GM12801 (cell line): Measurements from ENCODE around the gene MTMR12.

Source experiments
- CTCF ChIP-seq: IDR thresholded peaks from one replicate; pipeline ENCODE4 v1.5.1; 2011; ENCODE audit warnings: control low read depth; ENCODE audit not compliant: insufficient read length; ENCODE audit errors: extremely low read depth

MTMR12 gene

GRCh38 chr5:32331935-32332274 is 19.2 kb upstream of the MTMR12 start:
- no peak for TF ChIP-seq CTCF

- no peak for TF ChIP-seq CTCF
Measured at GRCh38 chr5:32331217-32331934, 18.6 kb upstream of the MTMR12 start.

- no peak for TF ChIP-seq CTCF
Measured at GRCh38 chr5:32330126-32330971, 17.6 kb upstream of the MTMR12 start.

DNA sequence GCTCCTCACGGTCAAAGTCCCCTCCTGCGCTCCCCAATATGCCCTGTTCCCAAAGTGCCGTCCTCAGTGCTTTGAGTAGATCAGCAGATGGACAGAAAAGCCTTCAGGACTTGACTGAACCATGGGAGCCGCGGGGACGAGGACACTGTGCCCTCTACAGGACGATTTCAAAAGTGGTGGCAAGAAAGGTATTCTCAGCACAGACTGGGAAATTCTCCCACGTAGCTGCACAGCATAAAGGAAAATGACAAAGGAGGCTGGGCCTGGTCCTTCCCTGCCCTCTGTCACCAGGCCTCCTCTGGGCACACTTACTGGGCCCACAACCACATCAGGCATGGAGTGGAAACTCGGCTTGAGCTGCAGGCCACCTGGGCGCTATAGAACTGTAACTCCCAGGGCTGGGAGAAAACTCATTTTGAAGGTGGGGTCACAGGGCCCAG is 16.7 kb upstream of the MTMR12 start:
- no peak for TF ChIP-seq CTCF

DNA sequence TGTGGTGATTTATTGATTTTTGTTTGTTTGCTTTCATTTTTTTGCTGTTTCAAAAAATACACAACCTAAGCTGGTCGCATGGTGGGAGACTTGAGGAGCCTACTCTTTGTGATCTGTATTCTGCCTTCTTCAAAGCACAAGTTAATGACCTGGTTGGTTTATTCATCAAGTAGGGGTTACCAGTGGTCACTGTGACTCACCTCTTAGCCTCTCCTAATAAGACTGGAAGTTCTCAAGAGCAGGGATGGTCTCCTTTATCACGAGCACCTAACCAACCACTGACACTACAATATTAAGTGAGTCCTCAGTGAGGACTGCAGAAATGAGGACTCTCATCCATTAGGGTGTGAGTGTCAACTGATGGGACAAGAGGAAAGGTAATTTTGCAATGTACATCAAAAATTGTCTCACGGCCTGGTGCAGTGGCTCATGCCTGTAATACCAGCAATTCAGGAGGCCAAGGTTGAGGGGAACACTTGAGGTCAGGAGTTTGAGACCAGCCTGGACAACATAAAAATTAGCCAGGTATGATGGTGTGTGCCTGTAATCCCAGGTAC is 13.6 kb upstream of the MTMR12 start:
- TF ChIP-seq CTCF = no peak

DNA sequence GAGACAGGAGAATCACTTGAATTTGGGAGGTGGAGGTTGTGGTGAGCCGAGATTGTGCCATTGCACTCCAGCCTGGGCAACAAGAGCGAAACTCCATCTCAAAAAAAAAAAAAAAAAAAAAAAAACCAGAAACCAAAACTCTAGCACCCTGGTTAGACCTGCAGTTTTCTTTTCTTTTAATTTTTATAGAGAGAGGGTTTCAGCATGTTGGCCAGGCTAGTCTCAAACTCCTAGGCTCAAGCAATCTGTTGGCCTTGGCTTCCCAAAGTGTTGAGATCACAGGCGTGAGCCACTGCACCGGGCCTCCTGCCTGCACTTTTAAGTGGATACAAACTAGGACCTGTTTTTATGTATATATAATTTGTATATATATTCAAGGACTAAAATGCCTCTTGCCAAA is 12.9 kb upstream of the MTMR12 start:
- TF ChIP-seq CTCF = no peak

DNA sequence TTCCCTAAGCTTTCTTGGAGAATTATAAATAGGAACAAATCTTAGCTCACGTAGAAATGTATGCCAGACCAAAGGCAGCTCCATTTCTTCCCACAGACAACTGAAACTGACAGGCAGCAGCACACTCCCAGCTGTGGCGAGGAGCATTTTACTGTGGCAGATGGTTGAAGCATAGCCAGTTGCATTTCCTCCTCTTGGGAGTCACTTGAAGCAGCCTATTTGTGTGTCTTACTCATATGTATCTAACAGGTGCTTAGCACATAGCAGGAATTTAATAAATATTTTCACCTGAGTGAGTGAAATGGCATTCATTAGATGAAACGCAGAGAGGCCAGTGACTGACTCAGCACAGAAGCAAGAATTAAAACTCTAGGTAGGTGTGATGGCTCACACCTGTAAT is 12.3 kb upstream of the MTMR12 start:
- TF ChIP-seq CTCF = no peak
